ENCODE measurements around the gene BCLAF3. TPM values are rescaled to one million over a fixed set of nuclear protein-coding genes. Genes with fewer than 3 reads are reported as not detected.

Gene BCLAF3
- total and polyA plus RNA-seq, 10 donors = 2.8 to 19.2 (median 11.0) TPM

GRCh38 chrX:19975845-19976244, 15.0 kb downstream of the BCLAF3 start:
- peaks cover 0 to 5% (median 0%) of the 10 kb centered on the region in 7 donors for H3K27me3 ChIP-seq (replicated peaks in 1 of 7)
- DNase-seq = no peak
- no peaks in the 10 kb centered on the region for H3K4me1 ChIP-seq
- H3K27ac ChIP-seq = no peak overlapping the region
- no peak overlapping the region for H3K4me3 ChIP-seq
- intact Hi-C loops (cut with DNase I; ENCODE audit: low total_unique reads) = no loop called here
- peaks cover 0 to 4% (median 0%) of the 10 kb centered on the region in 6 donors for H3K36me3 ChIP-seq
- H3K9me3 ChIP-seq = peaks cover 0 to 6% (median 0%) of the 10 kb centered on the region in 8 donors
- TF ChIP-seq POLR2AphosphoS5 (IDR thresholded peaks at IDR 0.05) (no peak), CTCF (IDR thresholded peaks at IDR 0.05 in 8 of 11, conservative IDR thresholded peaks at IDR 0.05 in 3 of 11) (no peak), POLR2A (IDR thresholded peaks at IDR 0.05) (no peak)

- Histone ChIP-seq H3K4me3 (no peak overlapping the region), H3K36me3 (peaks cover 0 to 9% (median 0%) of the 10 kb centered on the region in 6 donors), H3K27me3 (replicated peaks in 1 of 7) (no peaks in the 10 kb centered on the region), H3K27ac (no peak overlapping the region), H3K4me1 (no peaks in the 10 kb centered on the region), H3K9me3 (peaks cover 0 to 6% (median 0%) of the 10 kb centered on the region in 8 donors)
- no peak for TF ChIP-seq POLR2A (IDR thresholded peaks at IDR 0.05)
- DNase-seq = no peak
- intact Hi-C loops (cut with DNase I; ENCODE audit: low total_unique reads) = no loop called here
Measured at GRCh38 chrX:19972984-19973383, 17.9 kb downstream of the BCLAF3 start.

- TF ChIP-seq CTCF (IDR thresholded peaks at IDR 0.05 in 8 of 11, conservative IDR thresholded peaks at IDR 0.05 in 3 of 11) (no peak), POLR2A (IDR thresholded peaks at IDR 0.05) (no peak), POLR2AphosphoS5 (IDR thresholded peaks at IDR 0.05) (no peak)
- no peaks in the 10 kb centered on the region for H3K27me3 ChIP-seq (replicated peaks in 1 of 7)
- no peaks in the 10 kb centered on the region for H3K4me1 ChIP-seq
- intact Hi-C loops (cut with DNase I; ENCODE audit: low total_unique reads) = no loop called here
- 91 to 100% (median 93%) methylated on average over 6 of the region's 6 CpGs for WGBS, 5 donors
- no peak overlapping the region for H3K27ac ChIP-seq
- H3K9me3 ChIP-seq = no peaks in the 10 kb centered on the region
- no peak for DNase-seq
- H3K4me3 ChIP-seq = no peak overlapping the region
- H3K36me3 ChIP-seq = peaks cover 0 to 52% (median 6%) of the 10 kb centered on the region in 6 donors
Measured at GRCh38 chrX:19968276-19968675, 22.6 kb downstream of the BCLAF3 start.

GRCh38 chrX:19966056-19966455, 24.8 kb downstream of the BCLAF3 start:
- Histone ChIP-seq H3K36me3 (peaks cover 0 to 64% (median 6%) of the 10 kb centered on the region in 6 donors), H3K4me1 (no peaks in the 10 kb centered on the region), H3K9me3 (no peaks in the 10 kb centered on the region), H3K27me3 (replicated peaks in 1 of 7) (no peaks in the 10 kb centered on the region), H3K27ac (no peak overlapping the region), H3K4me3 (no peak overlapping the region)
- WGBS, 5 donors = 62 to 100% (median 94%) methylated on average over 1 of the region's 1 CpG
- TF ChIP-seq POLR2A (IDR thresholded peaks at IDR 0.05) (no peak), CTCF (IDR thresholded peaks at IDR 0.05 in 8 of 11, conservative IDR thresholded peaks at IDR 0.05 in 3 of 11) (no peak), POLR2AphosphoS5 (IDR thresholded peaks at IDR 0.05) (no peak)
- DNase-seq = no peak
- intact Hi-C loops (cut with DNase I; ENCODE audit: low total_unique reads) = no loop called here

Data from spleen (tissue), 11 donors.